NB4 (cell line): Measurements from ENCODE around the gene C1QTNF6.

ENCODE experiments used
- CTCF ChIP-seq: IDR thresholded peaks from one replicate; pipeline ENCODE4 v1.5.1; 2012; ENCODE audit warnings: low read depth, low read length
- MYC ChIP-seq: IDR thresholded peaks from 2 replicates; pipeline ENCODE4 v1.6.1; 2011; ENCODE audit warnings: low read depth, low read length
- POLR2A ChIP-seq: IDR thresholded peaks from 2 replicates; pipeline ENCODE4 v1.6.1; 2011; ENCODE audit warnings: mild to moderate bottlenecking; ENCODE audit not compliant: insufficient read length; ENCODE audit errors: extremely low read depth
- TF ChIP-seq, protein P1 (sequence below): IDR thresholded peaks from 2 replicates; pipeline ENCODE4 v1.6.1; 2011; ENCODE audit warnings: low read depth, low read length

DNA sequence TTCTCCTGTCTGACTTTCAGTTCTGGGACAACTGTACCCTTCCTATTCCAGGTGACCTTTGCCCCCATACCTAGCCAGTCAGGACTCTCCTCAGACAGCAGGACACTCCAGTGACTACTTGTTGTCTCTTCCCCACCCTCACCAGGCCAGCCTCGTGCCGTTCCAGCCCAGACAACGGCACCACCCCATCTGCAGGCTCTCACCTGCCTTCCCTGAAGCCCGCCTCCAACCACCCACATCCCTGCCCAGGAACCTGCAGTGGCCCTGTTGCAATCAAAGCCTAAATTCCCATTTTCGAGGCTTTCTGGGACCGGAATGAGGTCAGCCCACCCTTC, 42.0 kb downstream of the C1QTNF6 start:
- TF ChIP-seq POLR2A (no peak), CTCF (no peak), MYC (no peak)
- TF ChIP-seq, protein P1, sequence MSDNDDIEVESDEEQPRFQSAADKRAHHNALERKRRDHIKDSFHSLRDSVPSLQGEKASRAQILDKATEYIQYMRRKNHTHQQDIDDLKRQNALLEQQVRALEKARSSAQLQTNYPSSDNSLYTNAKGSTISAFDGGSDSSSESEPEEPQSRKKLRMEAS, result no peak
